22Rv1 (cell line): ENCODE data around the gene TTC33.

Source experiments
- H3K27ac ChIP-seq: fragments of 450-650 bp; 2 replicates; pipeline ENCODE4 v1.5.1; 2017
- ZFX ChIP-seq: fragments of 450-650 bp; IDR thresholded peaks from 2 replicates; pipeline ENCODE4 v1.6.1; 2017; ENCODE audit warnings: antibody characterized with exemption, borderline replicate concordance
- TF ChIP-seq, protein P1 (sequence below): fragments of 450-650 bp; IDR thresholded peaks from 2 replicates; pipeline ENCODE4 v1.5.1; 2017; ENCODE audit warnings: mild to moderate bottlenecking

TTC33 gene

DNA sequence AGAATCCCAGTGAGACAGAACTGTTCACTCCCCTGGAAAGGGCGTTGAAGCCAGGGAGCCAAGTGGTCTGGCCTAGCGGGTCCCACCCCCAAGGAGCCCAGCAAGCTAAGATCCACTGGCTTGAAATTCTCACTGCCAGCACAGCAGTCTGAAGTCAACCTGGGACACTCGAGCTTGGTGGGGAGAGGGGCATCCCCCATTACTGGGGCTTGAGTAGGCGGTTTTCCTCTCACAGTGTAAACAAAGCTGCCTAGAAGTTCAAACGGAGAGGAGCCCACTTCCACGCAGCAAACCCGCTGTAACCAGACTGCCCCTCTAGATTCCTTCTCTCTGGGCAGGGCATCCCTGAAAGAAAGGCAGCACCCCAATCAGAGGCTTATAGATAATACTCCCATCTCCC, 121.2 kb downstream of the TTC33 start:
- TF ChIP-seq ZFX, result no peak
- TF ChIP-seq, protein P1, sequence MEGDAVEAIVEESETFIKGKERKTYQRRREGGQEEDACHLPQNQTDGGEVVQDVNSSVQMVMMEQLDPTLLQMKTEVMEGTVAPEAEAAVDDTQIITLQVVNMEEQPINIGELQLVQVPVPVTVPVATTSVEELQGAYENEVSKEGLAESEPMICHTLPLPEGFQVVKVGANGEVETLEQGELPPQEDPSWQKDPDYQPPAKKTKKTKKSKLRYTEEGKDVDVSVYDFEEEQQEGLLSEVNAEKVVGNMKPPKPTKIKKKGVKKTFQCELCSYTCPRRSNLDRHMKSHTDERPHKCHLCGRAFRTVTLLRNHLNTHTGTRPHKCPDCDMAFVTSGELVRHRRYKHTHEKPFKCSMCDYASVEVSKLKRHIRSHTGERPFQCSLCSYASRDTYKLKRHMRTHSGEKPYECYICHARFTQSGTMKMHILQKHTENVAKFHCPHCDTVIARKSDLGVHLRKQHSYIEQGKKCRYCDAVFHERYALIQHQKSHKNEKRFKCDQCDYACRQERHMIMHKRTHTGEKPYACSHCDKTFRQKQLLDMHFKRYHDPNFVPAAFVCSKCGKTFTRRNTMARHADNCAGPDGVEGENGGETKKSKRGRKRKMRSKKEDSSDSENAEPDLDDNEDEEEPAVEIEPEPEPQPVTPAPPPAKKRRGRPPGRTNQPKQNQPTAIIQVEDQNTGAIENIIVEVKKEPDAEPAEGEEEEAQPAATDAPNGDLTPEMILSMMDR, result no peak
- H3K27ac ChIP-seq, result no peak overlapping the region

DNA sequence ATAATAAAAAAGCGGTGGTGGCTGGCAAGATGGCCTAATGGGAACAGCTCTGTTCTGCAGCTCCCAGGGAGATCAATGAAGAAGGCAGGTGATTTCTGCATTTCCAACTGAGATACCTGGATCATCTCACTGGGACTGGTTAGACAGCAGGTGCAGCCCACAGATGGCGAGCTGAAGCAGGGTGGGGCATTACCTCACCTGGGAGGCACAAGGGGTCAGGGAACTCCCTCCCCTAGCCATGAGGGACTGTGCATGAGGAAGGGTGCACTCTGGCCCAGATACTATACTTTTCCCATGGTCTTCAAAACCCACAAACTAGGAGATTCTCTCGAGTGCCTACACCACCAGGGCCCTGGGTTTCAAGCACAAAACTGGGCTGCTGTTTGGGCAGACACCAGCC, 121.6 kb downstream of the TTC33 start:
- H3K27ac ChIP-seq, result no peak overlapping the region
- TF ChIP-seq, protein P1, result no peak
- TF ChIP-seq ZFX, result no peak

DNA sequence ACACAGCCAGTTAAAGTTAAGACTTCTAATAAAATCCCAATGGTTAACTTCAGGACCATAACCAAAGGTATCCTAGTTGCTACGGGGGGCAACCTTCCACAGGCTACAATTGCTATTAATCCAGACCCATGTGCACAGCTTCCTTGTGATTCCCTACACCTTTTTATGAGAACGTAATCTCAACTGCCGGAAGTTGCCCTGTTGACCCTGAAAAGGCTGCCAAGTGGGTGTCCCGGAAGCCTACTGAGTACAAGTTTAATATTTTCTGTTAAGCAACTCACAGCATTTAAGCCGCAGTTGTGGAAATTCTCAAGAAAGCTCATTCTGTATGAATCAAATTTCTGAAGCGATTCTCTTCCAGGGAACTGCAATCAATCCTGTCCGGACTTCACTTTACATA, 124.5 kb downstream of the TTC33 start:
- no peak overlapping the region for H3K27ac ChIP-seq
- TF ChIP-seq ZFX, result no peak
- TF ChIP-seq, protein P1, result no peak

DNA sequence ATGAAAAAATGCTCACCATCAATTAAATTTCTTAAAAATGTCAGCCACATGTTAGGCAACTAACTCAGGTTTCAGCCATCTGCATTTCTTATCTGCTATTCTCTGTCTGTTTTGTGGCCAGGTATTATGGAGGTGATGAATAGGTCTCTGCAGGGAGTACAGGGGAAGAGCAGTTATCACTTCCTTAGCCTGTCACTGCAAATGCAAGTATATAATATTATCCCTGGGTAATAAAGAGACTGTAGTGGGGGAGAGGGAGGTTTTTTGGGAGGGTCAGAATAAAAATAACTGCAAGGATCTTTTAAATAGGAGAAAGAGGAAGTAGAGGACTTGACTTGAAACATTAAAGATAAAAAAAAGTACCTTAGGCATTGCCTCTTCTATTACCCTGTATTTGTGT, 125.6 kb downstream of the TTC33 start:
- H3K27ac ChIP-seq, result no peak overlapping the region
- no peak for TF ChIP-seq ZFX
- TF ChIP-seq, protein P1, result no peak

DNA sequence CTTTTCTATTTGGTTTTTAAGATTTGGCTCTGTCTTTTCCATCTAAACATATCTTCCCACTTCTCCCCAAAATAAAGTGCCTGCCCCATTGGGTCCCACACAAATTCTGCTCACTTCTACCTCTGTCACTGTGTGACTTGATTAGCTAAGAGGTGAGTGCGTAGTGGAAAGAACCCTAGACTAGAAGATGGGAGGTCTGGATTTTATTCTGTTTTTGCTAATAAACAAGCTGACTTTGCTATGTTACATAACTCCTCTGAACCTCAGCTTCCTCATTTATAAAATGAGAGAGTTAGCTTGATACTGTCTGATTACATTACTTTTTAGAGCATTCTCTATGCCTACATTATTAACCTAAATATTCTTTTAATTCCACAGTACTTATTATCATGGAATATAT, 127.4 kb downstream of the TTC33 start:
- H3K27ac ChIP-seq, result no peak overlapping the region
- TF ChIP-seq, protein P1, result no peak
- TF ChIP-seq ZFX, result no peak

DNA sequence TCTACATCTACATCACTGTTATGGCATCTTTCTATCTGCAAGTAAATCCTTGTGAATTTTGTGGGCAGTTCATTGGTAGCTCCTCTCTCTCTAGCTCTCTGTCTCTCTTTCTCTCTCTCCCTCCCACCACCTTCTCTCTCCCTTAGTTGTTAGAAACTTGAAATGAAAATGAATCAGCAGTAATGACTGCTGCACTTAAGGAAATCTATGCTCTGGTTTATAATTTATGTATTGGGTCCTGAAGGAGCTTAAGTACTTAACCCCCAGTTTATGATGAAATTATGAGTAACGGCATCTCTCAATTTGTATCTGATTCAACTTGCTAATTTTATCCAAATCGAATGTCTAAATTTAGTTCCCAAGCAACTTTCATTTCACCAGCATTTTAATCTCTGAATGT, 128.1 kb downstream of the TTC33 start:
- no peak for TF ChIP-seq ZFX
- TF ChIP-seq, protein P1, result no peak
- H3K27ac ChIP-seq, result no peak overlapping the region

DNA sequence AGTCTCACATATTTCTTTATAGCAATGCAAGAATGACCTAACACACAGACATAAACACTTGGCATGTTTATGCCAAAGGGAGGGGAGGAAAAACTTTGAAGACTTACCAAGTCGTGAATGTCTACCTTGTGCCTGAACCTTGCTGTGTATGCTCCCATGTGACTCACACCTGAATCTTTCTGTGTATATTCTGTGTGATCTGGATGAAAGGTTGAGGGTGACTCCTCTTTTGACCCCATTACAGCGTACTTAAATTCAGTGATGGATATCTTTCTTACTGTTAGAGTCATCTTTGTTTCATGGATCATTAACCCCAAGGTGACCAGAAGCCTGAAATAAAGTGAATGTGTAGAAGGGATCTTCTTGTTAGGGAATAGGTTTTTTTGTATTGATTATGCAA, 129.0 kb downstream of the TTC33 start:
- TF ChIP-seq ZFX, result no peak
- TF ChIP-seq, protein P1, result no peak
- H3K27ac ChIP-seq, result no peak overlapping the region
